A172 (cell line): ENCODE measurements around the gene PLEKHO2. TPM values are rescaled to one million over a fixed set of nuclear protein-coding genes. Genes with fewer than 3 reads are reported as not detected.

ENCODE experiments used
- DNase-seq: peaks from one replicate; pipeline ENCODE4 v3.0.0-alpha.2; 2015; ENCODE audit warnings: low spot score
- total RNA-seq: library from RNA; depleted of rRNA; stranded (reverse); fragments of >200 nt; shearing (Covaris generic); gene quantifications from 2 replicates; pipeline ENCODE4 v1.2.3, GENCODE V29; 2014

The PLEKHO2 gene
- total RNA-seq, 1 experiment from 2014 or later: 15.2 TPM

DNA sequence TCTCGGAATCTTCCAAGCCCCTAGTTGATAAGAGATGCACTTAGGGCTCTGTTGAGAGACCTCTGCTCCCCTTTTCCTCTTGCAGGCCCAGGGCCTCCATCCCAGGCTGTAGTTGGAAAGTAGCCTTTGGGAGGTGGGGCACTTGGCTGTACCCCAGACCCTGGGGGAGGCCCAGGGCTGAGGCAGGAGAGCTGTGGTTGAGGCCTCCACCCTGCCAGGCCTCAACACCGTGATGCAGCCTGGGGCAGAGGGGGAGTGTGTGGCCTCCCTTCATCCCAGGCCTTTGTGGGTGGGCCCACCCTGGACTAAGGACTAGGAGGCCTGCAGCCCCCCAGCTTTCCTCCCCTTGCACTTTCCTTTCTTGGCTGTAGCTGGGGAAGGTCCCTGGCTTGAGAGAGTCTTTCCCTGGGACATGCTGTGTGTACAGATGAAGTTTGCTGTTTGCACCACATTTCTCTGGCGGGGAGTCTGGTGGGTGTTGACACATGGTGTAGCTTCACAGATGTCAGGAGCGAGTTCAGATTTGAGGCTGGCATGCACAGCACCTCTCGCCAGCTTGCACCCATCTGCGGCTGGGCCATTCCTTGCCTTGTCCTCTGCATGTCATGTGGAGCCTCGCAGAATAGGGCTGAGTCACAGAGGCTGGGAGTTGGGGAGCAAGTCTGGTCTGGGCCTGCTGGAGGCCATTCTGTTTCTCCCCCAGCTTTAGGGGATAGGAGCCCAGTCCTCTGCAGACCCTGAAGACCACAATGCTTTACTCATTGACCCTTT, 13.7 kb downstream of the PLEKHO2 start:
- DNase-seq: no peak

DNA sequence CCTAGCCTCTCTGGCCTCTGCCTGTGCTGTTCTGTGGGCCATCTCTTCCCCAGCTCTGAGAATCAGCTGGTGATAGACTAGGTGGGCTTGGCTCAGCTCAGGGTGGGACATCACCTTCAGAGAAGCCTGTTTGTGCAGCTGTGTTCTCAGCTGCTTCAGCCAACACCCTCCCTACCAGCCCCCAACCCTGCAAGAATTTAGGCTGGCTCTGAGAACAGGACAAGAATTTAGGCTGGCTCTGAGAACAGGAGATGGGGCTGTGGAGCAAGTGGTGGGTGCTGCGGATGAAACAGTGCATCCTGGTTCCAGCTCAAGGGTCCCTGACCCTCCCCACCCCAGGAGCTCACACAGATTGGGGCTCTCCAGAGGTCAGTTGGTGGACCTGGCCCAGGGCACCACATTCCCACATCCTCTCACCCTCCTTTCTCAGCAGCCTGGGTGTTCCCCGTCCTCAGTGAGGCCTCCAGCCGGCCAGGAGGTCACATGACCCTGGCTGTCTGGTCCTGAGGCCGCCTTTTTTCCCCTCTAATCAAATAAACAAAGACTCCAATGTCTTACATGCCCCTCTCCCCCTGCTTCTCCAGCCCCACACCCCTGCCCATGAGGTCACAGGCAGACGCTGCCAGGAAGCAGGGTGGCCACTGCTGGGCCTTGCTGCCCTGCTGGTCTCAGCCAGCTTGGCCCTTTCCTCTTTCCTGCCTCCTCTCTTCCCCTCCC, 14.9 kb downstream of the PLEKHO2 start:
- peak; percentile 89 for DNase-seq

GRCh38 chr15:64857421-64857820, 15.7 kb downstream of the PLEKHO2 start:
- DNase-seq: peak; percentile 69

- DNase-seq: no peak
Observed at GRCh38 chr15:64858021-64858575, 16.4 kb downstream of the PLEKHO2 start.

- no peak for DNase-seq
Observed at GRCh38 chr15:64859226-64859625, 17.5 kb downstream of the PLEKHO2 start.

DNA sequence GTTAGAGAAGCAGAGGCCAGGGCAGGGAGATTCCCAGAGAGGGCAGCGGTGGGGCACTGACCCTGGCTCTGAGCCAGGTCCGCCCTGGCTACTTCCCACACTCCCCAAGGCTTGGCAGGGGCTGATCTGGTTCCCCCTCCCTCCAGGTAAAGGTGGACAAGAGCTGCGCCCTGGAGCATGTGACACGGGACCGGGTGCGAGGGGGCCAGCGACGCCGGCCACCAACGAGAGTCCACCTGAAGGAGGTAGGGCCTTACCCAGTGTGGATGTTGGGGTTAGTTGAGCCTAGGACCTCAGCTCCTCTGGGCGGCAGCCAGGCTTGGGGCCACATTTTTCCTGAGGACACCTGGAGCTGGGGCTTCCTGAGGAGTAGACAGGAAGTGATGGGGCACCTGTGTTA, 19.6 kb downstream of the PLEKHO2 start:
- DNase-seq: no peak

GRCh38 chr15:64861960-64862359, 20.2 kb downstream of the PLEKHO2 start:
- no peak for DNase-seq

DNA sequence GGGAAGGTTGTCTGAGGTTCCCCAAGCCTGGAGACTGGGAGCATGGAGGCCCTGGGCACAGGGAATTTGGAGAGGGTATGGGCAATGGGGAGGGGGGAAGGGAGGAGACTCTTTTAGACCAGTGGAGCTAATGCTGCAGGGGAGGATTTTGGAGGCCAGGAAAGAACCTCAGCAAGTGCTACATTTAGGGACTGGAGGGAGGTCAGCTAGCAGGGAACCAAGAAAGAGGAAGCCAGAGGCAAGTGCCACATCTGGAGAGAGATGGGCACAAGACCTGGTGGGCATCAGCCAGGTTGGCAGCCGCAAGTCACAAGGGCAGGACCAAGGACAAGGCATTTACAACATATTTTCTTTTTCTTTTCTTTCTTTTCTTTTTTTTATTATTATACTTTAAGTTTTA, 20.7 kb downstream of the PLEKHO2 start:
- DNase-seq: no peak

GRCh38 chr15:64864068-64864467, 22.4 kb downstream of the PLEKHO2 start:
- no peak for DNase-seq

- DNase-seq: no peak
Observed at GRCh38 chr15:64865126-64865997, 23.6 kb downstream of the PLEKHO2 start.

- peak; percentile 93 for DNase-seq
Observed at GRCh38 chr15:64865998-64866520, 24.3 kb downstream of the PLEKHO2 start.

- DNase-seq: no peak
Observed at GRCh38 chr15:64869501-64869900, 27.8 kb downstream of the PLEKHO2 start.

GRCh38 chr15:64870353-64870752, 28.6 kb downstream of the PLEKHO2 start:
- no peak for DNase-seq

GRCh38 chr15:64875641-64876223, 34.0 kb downstream of the PLEKHO2 start:
- DNase-seq: no peak

- DNase-seq: peak; percentile 49
Observed at GRCh38 chr15:64877435-64877834, 35.7 kb downstream of the PLEKHO2 start.

DNA sequence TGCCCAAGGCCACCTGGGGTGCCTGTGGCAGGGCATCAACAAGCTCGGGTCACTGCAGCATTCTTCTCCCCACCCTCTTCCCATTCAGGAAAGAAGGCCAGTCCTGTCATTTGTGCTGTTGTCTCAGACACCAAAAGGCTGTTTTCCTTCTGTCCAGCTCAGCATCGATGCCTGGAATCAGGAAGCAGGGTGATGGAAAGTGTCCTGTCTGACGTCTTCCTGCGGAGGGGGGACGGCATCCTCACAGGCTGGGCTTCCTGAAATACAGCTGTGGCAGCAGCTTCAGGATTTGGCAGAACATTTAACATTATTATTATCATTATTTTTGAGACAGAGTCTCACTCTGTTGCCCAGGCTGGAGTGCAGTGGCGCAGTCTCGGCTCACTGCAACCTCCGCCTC, 37.0 kb downstream of the PLEKHO2 start:
- no peak for DNase-seq

- peak; percentile 40 for DNase-seq
Observed at GRCh38 chr15:64883100-64883581, 41.4 kb downstream of the PLEKHO2 start.

- DNase-seq: peak; percentile 92
Observed at GRCh38 chr15:64883997-64884511, 42.3 kb downstream of the PLEKHO2 start.

DNA sequence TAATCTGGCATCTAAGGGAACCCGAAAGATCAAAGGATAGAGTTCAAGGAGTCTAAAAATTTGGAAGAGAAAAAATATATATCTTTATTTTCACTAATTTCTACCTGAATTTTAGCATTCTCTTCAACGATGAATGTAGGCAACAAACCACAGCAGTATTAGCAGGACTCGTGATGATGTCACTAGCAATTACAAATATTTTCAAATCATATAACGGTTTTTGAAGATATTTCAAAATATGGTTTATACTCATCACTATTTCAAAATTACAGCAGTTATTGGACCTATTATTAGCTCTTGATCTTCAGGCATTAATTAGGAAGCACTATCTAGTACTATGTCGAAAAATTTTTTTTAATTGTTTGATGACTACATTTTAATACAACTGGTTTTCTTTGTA, 43.0 kb downstream of the PLEKHO2 start:
- no peak for DNase-seq

DNA sequence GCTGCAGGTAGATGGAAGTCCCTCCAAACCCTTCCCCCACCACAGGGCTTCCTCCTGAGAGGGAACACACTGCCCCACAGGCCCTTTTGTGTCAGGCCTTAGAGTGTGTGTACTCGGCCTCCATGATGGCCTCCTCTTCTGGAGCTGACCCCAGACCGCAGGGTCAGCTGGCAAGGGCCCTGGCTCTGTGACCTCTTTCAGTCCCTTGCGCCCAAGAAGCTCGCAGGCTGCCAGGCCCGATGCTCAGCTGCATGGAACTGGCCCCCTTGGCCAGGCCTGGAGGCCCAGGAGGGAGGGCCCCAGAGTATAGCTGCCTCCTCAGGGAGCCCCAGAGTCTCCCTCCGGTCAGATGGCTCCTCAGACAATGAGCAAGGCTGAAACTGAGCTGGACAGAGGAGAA, 46.6 kb downstream of the PLEKHO2 start:
- no peak for DNase-seq

DNA sequence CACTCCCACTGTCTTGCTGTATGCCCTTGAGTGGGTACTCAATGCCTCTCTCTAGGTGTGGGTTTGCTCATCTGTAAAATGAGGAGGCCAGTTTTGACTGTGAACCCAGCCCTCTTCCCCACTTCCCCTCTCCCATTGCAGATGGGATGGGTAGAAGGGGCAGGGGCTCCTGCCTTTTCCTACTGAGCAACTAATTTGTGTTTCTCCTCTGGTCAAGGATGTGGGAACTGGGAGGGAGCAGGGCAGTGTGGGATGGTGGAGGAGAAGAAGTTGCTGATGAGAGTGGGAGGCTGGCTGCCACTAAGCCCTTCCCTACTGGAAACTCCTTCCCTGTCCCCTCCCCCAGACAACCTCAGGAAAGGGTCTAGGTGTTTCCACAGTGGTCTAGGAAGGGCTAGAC, 49.8 kb downstream of the PLEKHO2 start:
- DNase-seq: no peak
